H1 (cell line): ENCODE measurements around the gene PTPN3.

Source experiments
- ATF3 ChIP-seq: IDR thresholded peaks from 2 replicates; pipeline ENCODE4 v1.6.1; 2011; ENCODE audit warnings: low read depth, mild to moderate bottlenecking, low read length; ENCODE audit not compliant: insufficient read depth
- BRCA1 ChIP-seq: IDR thresholded peaks from 2 replicates; pipeline ENCODE4 v1.6.1; 2012; ENCODE audit warnings: low read depth, low read length, improper control_type of control experiment
- CTCF ChIP-seq, 3 experiments: IDR thresholded peaks; 1 replicate in 2 of 3; 2 replicates in 1 of 3; pipeline versions ENCODE4 v1.5.1 to v1.6.1; 2011; ENCODE audit warnings: low read length in 3 of 3, mild to moderate bottlenecking in 3 of 3, inconsistent platforms in 2 of 3, low read depth in 1 of 3, moderate library complexity in 1 of 3; ENCODE audit not compliant: insufficient read depth in 1 of 3; ENCODE audit errors: control extremely low read depth in 1 of 3
- E2F6 ChIP-seq: IDR thresholded peaks from 2 replicates; pipeline ENCODE4 v1.6.1; 2012; ENCODE audit warnings: inconsistent platforms
- EZH2 ChIP-seq: fragments of 200-600 bp; sonication (generic); IDR thresholded peaks from 2 replicates; pipeline ENCODE4 v1.7.1; 2012; ENCODE audit warnings: low read depth, mild to moderate bottlenecking, moderate library complexity, low read length, inconsistent platforms; ENCODE audit not compliant: severe bottlenecking
- PHF8 ChIP-seq: fragments of 200-600 bp; sonication (generic); conservative IDR thresholded peaks from 2 replicates; pipeline ENCODE4 v1.7.1; 2012; ENCODE audit warnings: low read depth, mild to moderate bottlenecking, inconsistent platforms, low read length, moderate library complexity
- SRF ChIP-seq: IDR thresholded peaks from 2 replicates; pipeline ENCODE4 v1.6.1; 2011; ENCODE audit warnings: mild to moderate bottlenecking, low read depth, low read length, moderate library complexity
- TAF1 ChIP-seq: IDR thresholded peaks from 2 replicates; pipeline ENCODE4 v1.6.1; 2011; ENCODE audit warnings: mild to moderate bottlenecking, low read depth, low read length

- no peak for TF ChIP-seq ATF3
- no peak for TF ChIP-seq TAF1
- no peak for TF ChIP-seq BRCA1
- no peak for TF ChIP-seq PHF8
- TF ChIP-seq E2F6 = no peak
- TF ChIP-seq CTCF (IDR thresholded peaks at IDR 0.05; ENCODE audit: control extremely low read depth in 1 of 3, insufficient read depth in 1 of 3, low read depth in 1 of 3, low read length in 3 of 3) = no peak
- TF ChIP-seq SRF = no peak
- no peak for TF ChIP-seq EZH2
Observed at GRCh38 chr9:109537288-109537687, 39.2 kb upstream of the PTPN3 start.
